ENCODE results near the gene KDM1B. TPM values are rescaled to one million over a fixed set of nuclear protein-coding genes. Genes with fewer than 3 reads are reported as not detected.

Gene KDM1B
- total and polyA plus RNA-seq, 9 of the 15 experiments (the other 6 are each of a cell fraction or from before 2014, with no cell fraction given), result 1.4 to 58.9 (median 36.3) TPM

DNA sequence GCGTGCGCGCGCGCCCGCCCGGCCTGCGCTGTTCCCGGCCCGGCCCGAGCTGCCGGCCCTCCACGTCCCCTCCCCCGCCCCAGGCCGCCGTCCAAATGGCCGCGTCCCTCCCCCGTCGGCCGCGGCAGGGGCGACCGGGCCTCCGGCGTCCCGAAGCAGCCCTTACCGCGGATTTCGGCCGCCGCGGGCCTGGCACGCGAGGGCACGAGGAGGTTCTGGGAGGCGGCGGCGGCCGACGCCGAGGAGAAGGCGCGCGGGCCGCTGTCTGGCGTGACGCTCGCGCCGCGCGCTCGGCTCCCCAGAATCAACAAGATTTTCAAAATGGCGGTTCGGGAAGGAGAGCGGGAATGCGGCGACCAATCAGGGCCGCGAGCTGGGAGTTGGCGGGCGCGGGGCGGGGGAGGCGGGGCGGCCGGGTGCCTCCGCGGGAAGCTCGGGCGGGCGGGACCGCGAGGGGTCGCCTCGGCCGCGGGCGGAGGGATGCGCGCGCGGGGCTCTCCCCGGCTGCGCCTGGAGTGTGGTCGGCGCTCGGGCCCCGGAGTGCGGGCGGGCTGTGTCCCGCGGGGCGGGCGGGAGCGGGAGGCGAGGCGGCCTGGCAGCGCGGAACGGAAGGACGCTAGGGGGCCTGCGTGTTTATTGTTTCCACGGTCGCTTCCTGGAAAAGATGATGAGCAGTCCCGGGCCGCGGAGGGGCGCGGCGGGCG, 109.1 kb downstream of the KDM1B start, which contains the start of gene DEK (continued):
- TF ChIP-seq HLTF (IDR thresholded peaks at IDR 0.05) (no peak), ZNF592 (IDR thresholded peaks at IDR 0.05) (peak; percentile 73; the same call in 1 of the 2 replicates), PATZ1 (CRISPR knock-in tag; IDR thresholded peaks at IDR 0.05; ENCODE audit: borderline replicate concordance) (no peak), SRSF3 (IDR thresholded peaks at IDR 0.05; ENCODE audit: insufficient read depth, low read length) (0 out of 2 replicates have a peak, but pooled peaks have one; percentile 2), FOXK2 (conservative IDR thresholded peaks at IDR 0.05 in 1 of 2, IDR thresholded peaks at IDR 0.05 in 1 of 2; ENCODE audit: low read depth in 2 of 2) (peak in 1 of 2 experiments; percentile 80; a peak in 2 of 4 replicates), STAG1 (CRISPR knock-in tag; IDR thresholded peaks at IDR 0.05; ENCODE audit: borderline replicate concordance) (no peak), ZNF431 (CRISPR knock-in tag; IDR thresholded peaks at IDR 0.05) (peak; percentile 17; the same call in 1 of the 2 replicates), EP300 (IDR thresholded peaks at IDR 0.05; ENCODE audit: low read length) (no peak; the same call in 1 of the 2 replicates), ZBTB8A (IDR thresholded peaks at IDR 0.05; ENCODE audit: partially characterized antibody) (no peak), ZBTB1 (CRISPR knock-in tag; IDR thresholded peaks at IDR 0.05; ENCODE audit: borderline replicate concordance, low read depth) (peak; percentile 87), DNMT1 (IDR thresholded peaks at IDR 0.05) (no peak), NR4A1 (CRISPR knock-in tag; IDR thresholded peaks at IDR 0.05) (no peak), NR4A1 (tag; IDR thresholded peaks at IDR 0.05) (no peak)
- TF ChIP-seq, protein P1, sequence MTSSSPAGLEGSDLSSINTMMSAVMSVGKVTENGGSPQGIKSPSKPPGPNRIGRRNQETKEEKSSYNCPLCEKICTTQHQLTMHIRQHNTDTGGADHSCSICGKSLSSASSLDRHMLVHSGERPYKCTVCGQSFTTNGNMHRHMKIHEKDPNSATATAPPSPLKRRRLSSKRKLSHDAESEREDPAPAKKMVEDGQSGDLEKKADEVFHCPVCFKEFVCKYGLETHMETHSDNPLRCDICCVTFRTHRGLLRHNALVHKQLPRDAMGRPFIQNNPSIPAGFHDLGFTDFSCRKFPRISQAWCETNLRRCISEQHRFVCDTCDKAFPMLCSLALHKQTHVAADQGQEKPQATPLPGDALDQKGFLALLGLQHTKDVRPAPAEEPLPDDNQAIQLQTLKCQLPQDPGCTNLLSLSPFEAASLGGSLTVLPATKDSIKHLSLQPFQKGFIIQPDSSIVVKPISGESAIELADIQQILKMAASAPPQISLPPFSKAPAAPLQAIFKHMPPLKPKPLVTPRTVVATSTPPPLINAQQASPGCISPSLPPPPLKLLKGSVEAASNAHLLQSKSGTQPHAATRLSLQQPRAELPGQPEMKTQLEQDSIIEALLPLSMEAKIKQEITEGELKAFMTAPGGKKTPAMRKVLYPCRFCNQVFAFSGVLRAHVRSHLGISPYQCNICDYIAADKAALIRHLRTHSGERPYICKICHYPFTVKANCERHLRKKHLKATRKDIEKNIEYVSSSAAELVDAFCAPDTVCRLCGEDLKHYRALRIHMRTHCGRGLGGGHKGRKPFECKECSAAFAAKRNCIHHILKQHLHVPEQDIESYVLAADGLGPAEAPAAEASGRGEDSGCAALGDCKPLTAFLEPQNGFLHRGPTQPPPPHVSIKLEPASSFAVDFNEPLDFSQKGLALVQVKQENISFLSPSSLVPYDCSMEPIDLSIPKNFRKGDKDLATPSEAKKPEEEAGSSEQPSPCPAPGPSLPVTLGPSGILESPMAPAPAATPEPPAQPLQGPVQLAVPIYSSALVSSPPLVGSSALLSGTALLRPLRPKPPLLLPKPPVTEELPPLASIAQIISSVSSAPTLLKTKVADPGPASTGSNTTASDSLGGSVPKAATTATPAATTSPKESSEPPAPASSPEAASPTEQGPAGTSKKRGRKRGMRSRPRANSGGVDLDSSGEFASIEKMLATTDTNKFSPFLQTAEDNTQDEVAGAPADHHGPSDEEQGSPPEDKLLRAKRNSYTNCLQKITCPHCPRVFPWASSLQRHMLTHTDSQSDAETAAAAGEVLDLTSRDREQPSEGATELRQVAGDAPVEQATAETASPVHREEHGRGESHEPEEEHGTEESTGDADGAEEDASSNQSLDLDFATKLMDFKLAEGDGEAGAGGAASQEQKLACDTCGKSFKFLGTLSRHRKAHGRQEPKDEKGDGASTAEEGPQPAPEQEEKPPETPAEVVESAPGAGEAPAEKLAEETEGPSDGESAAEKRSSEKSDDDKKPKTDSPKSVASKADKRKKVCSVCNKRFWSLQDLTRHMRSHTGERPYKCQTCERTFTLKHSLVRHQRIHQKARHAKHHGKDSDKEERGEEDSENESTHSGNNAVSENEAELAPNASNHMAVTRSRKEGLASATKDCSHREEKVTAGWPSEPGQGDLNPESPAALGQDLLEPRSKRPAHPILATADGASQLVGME (CRISPR knock-in tag; IDR thresholded peaks at IDR 0.05), result 0 out of 2 replicates have a peak, but pooled peaks have one; percentile 56

All from K562 (cell line).